Measurements from ENCODE around the gene AP1G1.

- TF ChIP-seq POLR2A (IDR thresholded peaks at IDR 0.05) (no peak), CTCF (IDR thresholded peaks at IDR 0.05) (no peak)
These were observed 110.1 kb downstream of the AP1G1 start for GRCh38 chr16:71698491-71698890.
